PC-3 (cell line): Measurements from ENCODE around the gene CLVS2. TPM values are rescaled to one million over a fixed set of nuclear protein-coding genes. Genes with fewer than 3 reads are reported as not detected.

Experiments
- ATAC-seq: fragments of 200-7000 bp; cut with Tn5 transposase; 2 replicates; pipeline ENCODE4 v1.9.1; 2020; ENCODE audit warnings: mild to moderate bottlenecking, moderate library complexity
- BruUV-seq: library from RNA; stranded (reverse); fragments of 400-500 nt; replicated peaks from 2 replicates; lab custom pipeline; 2021; lab: Mats Ljungman, UMichigan
- CTCF ChIA-PET: fragments of 300-600 bp; sonication (Branson Sonifier 250); formaldehyde crosslinking; loops from one replicate; lab custom pipeline; 2022; ENCODE audit warnings: antibody characterized with exemption; lab: Charles Lee
- POLR2A ChIA-PET: fragments of 300-600 bp; sonication (Branson Sonifier 250); formaldehyde crosslinking; loops from one replicate; lab custom pipeline; 2022; ENCODE audit warnings: antibody characterized with exemption; ENCODE audit not compliant: unreplicated experiment; lab: Charles Lee
- DNase-seq: peaks from one replicate; pipeline ENCODE4 v3.0.0-alpha.2; 2015
- H2AFZ ChIP-seq: fragments of 300-600 bp; sonication (generic); 2 replicates; pipeline ENCODE4 v1.6.0; 2016; ENCODE audit warnings: antibody characterized with exemption, low read length
- H3F3A ChIP-seq: fragments of 300-600 bp; sonication (generic); one replicate; pipeline ENCODE4 v1.6.0; 2017; ENCODE audit warnings: antibody characterized with exemption, low read length, control low read depth, mild to moderate bottlenecking; ENCODE audit not compliant: unreplicated experiment
- H3K27ac ChIP-seq: fragments of 300-600 bp; sonication (generic); 2 replicates; pipeline ENCODE4 v1.5.1; 2016; ENCODE audit warnings: mild to moderate bottlenecking, low read length
- H3K27me3 ChIP-seq: fragments of 300-600 bp; sonication (generic); 2 replicates; pipeline ENCODE4 v1.6.1; 2016; ENCODE audit warnings: low read length, mixed read lengths
- H3K36me3 ChIP-seq: fragments of 300-600 bp; sonication (generic); 2 replicates; pipeline ENCODE4 v1.6.1; 2016; ENCODE audit warnings: low read depth, mixed run types, low read length, mixed read lengths
- H3K4me1 ChIP-seq: fragments of 300-600 bp; sonication (generic); 2 replicates; pipeline ENCODE4 v1.5.1; 2016; ENCODE audit warnings: low read length; ENCODE audit not compliant: insufficient read depth
- H3K4me2 ChIP-seq: fragments of 300-600 bp; sonication (generic); 2 replicates; pipeline ENCODE4 v1.6.0; 2016; ENCODE audit warnings: low read length
- H3K4me3 ChIP-seq: fragments of 300-600 bp; sonication (generic); 2 replicates; pipeline ENCODE4 v1.5.1; 2016; ENCODE audit warnings: mild to moderate bottlenecking, low read length, mixed read lengths
- H3K79me2 ChIP-seq: fragments of 300-600 bp; sonication (generic); 2 replicates; pipeline ENCODE4 v1.6.1; 2017; ENCODE audit warnings: low read length, mixed read lengths
- H3K9ac ChIP-seq: fragments of 300-600 bp; sonication (generic); 2 replicates; pipeline ENCODE4 v1.6.0; 2016; ENCODE audit warnings: mild to moderate bottlenecking, low read length
- H3K9me2 ChIP-seq: fragments of 300-600 bp; sonication (generic); replicated peaks from 2 replicates; pipeline ENCODE4 v1.6.1; 2016; ENCODE audit warnings: mixed run types, low read length, mixed read lengths
- H3K9me3 ChIP-seq: fragments of 300-600 bp; sonication (generic); 2 replicates; pipeline ENCODE4 v1.6.1; 2016; ENCODE audit warnings: low read length, mixed read lengths
- H4K20me1 ChIP-seq: fragments of 300-600 bp; sonication (generic); 2 replicates; pipeline ENCODE4 v1.6.1; 2016; ENCODE audit warnings: low read length, mixed read lengths
- EZH2 ChIP-seq: fragments of 300-600 bp; sonication (generic); IDR thresholded peaks from one replicate; pipeline ENCODE4 v1.6.1; 2017; ENCODE audit warnings: antibody characterized with exemption, mild to moderate bottlenecking, low read length; ENCODE audit not compliant: unreplicated experiment
- EZH2phosphoT487 ChIP-seq: fragments of 300-600 bp; sonication (generic); IDR thresholded peaks from 2 replicates; pipeline ENCODE4 v1.6.1; 2018; ENCODE audit warnings: mild to moderate bottlenecking, antibody characterized with exemption, low read length, borderline replicate concordance
- intact Hi-C: fragments of 100-400 bp; cut with micrococcal nuclease; formaldehyde crosslinking; loops from 2 replicates; pipeline ENCODE4 v1.9.0; 2023
- total RNA-seq: library from RNA; depleted of rRNA; stranded (reverse); fragments of >200 nt; gene quantifications from 2 replicates; pipeline ENCODE4 v1.2.3, GENCODE V29; 2014
- TF ChIP-seq, protein P1 (sequence below): fragments of 300-600 bp; sonication (generic); conservative IDR thresholded peaks from 2 replicates; pipeline ENCODE4 v1.5.1; 2017; ENCODE audit warnings: antibody characterized with exemption, low read depth, mild to moderate bottlenecking, low read length

CLVS2 gene
- total RNA-seq, 1 experiment from 2014 or later: not detected

DNA sequence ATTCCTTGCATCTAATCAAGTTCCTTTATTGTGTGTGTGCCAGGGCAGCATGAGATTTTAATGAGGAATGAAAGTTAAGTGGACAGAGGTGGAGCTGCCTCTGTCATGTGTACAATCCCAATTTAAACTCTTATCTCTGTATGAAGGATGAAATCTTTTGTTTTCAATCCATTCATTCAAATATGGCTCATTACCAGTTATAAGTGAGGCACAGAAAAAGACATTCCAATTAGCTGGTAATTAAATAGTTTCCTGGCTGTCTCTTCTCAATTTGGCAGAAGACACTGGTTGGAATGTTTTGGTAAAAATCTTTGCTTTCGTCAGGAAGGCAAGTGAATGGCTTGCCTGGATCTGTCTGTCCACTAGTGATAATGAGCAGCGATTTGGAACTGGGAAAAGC, 46.4 kb downstream of the CLVS2 start:
- BruUV-seq: no TSS peak
- CTCF ChIA-PET: no interaction called here
- TF ChIP-seq, protein P1, sequence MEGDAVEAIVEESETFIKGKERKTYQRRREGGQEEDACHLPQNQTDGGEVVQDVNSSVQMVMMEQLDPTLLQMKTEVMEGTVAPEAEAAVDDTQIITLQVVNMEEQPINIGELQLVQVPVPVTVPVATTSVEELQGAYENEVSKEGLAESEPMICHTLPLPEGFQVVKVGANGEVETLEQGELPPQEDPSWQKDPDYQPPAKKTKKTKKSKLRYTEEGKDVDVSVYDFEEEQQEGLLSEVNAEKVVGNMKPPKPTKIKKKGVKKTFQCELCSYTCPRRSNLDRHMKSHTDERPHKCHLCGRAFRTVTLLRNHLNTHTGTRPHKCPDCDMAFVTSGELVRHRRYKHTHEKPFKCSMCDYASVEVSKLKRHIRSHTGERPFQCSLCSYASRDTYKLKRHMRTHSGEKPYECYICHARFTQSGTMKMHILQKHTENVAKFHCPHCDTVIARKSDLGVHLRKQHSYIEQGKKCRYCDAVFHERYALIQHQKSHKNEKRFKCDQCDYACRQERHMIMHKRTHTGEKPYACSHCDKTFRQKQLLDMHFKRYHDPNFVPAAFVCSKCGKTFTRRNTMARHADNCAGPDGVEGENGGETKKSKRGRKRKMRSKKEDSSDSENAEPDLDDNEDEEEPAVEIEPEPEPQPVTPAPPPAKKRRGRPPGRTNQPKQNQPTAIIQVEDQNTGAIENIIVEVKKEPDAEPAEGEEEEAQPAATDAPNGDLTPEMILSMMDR: no peak
- TF ChIP-seq EZH2phosphoT487: no peak
- TF ChIP-seq EZH2: no peak

GRCh38 chr6:123044341-123044860, 48.4 kb downstream of the CLVS2 start:
- Histone ChIP-seq H3K79me2 (no peaks in the 10 kb centered on the region), H3K27me3 (peaks cover 11% of the 10 kb centered on the region), H3K4me3 (no peak overlapping the region), H2AFZ (no peak overlapping the region), H3K9me2 (no peaks in the 10 kb centered on the region), H3K36me3 (no peaks in the 10 kb centered on the region), H3K9me3 (no peaks in the 10 kb centered on the region), H3F3A (no peaks in the 10 kb centered on the region), H4K20me1 (no peaks in the 10 kb centered on the region), H3K4me2 (no peak overlapping the region), H3K27ac (no peak overlapping the region), H3K4me1 (no peaks in the 10 kb centered on the region), H3K9ac (no peak overlapping the region)
- CTCF ChIA-PET: no interaction called here
- ATAC-seq (no peak), DNase-seq (no peak)
- no TSS peak for BruUV-seq
- intact Hi-C loops: no loop called here
- TF ChIP-seq, protein P1: no peak
- no peak for TF ChIP-seq EZH2
- no peak for TF ChIP-seq EZH2phosphoT487
- POLR2A ChIA-PET: interaction anchor here (0.6 kb wide), 1 partner anchor 1589 kb away, joined by 5 read pairs; no protein-coding TSS in a partner anchor

More for the DNA sequence above, 46.4 kb downstream of the CLVS2 start:
- H3K79me2 ChIP-seq: no peaks in the 10 kb centered on the region
- DNase-seq (no peak), ATAC-seq (no peak)
- H3K9ac ChIP-seq: no peak overlapping the region
- H3K4me2 ChIP-seq: no peak overlapping the region
- no peaks in the 10 kb centered on the region for H3K9me3 ChIP-seq
- POLR2A ChIA-PET: no interaction called here
- no peak overlapping the region for H3K4me3 ChIP-seq
- no peaks in the 10 kb centered on the region for H3K4me1 ChIP-seq
- H2AFZ ChIP-seq: no peak overlapping the region
- no peaks in the 10 kb centered on the region for H4K20me1 ChIP-seq
- no peaks in the 10 kb centered on the region for H3K9me2 ChIP-seq
- intact Hi-C loops: no loop called here
- H3K27me3 ChIP-seq: peaks cover 3% of the 10 kb centered on the region; the same call in 1 of the 2 replicates
- H3K27ac ChIP-seq: no peak overlapping the region
- H3K36me3 ChIP-seq: no peaks in the 10 kb centered on the region
- H3F3A ChIP-seq: no peaks in the 10 kb centered on the region

DNA sequence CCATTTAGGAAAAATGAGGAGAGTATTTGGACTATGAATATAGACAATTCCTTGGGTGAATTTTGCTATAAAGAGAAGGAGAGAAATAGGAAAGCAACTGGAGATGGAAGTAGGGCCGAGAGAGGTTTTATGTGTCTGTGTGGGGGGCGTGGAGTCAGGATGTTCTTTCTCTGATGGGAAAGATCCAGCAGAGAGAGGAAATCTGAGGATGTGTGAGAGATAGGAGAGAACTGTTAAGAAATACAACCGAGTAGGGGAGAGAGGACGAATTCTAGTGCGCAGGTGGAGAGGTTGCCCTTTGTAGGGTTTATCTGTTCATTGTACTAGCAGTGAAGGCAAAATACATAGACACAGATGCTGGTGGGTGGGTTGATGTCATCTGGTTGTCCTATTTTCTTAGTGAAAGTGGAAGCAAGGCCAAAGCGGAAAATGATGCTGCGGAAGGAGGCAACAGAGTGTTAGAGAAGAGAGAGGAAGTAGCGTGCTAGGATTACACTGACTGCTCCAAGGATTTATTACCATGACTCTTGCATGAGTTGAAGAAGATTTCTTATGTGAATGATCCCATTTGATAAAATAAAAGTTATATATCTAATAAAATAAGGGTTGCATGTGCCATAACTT, 57.7 kb downstream of the CLVS2 start:
- H3K4me3 ChIP-seq: no peak overlapping the region
- no peaks in the 10 kb centered on the region for H3F3A ChIP-seq
- H2AFZ ChIP-seq: no peak overlapping the region
- H3K27me3 ChIP-seq: peaks cover 2% of the 10 kb centered on the region; the same call in 1 of the 2 replicates
- no peaks in the 10 kb centered on the region for H3K9me3 ChIP-seq
- DNase-seq (no peak), ATAC-seq (no peak)
- H3K9me2 ChIP-seq: no peaks in the 10 kb centered on the region
- TF ChIP-seq EZH2phosphoT487: no peak
- no peak for TF ChIP-seq EZH2
- TF ChIP-seq, protein P1: no peak
- H3K4me1 ChIP-seq: no peaks in the 10 kb centered on the region
- no peak overlapping the region for H3K9ac ChIP-seq
- no peaks in the 10 kb centered on the region for H3K79me2 ChIP-seq
- CTCF ChIA-PET: no interaction called here
- no peaks in the 10 kb centered on the region for H4K20me1 ChIP-seq
- BruUV-seq: no TSS peak
- no peak overlapping the region for H3K4me2 ChIP-seq
- H3K27ac ChIP-seq: no peak overlapping the region
- H3K36me3 ChIP-seq: no peaks in the 10 kb centered on the region
- intact Hi-C loops: no loop called here
- POLR2A ChIA-PET: no interaction called here
